GM18868 (cell line): ENCODE data around the gene VIPR2.

Experiments used
- ATAC-seq: cut with Tn5 transposase; IDR thresholded peaks from one replicate; pipeline ENCODE4 v1.9.1; 2021; ENCODE audit warnings: mild to moderate bottlenecking, moderate library complexity; ENCODE audit not compliant: unreplicated experiment

The VIPR2 gene

GRCh38 chr7:159121476-159121875, 23.2 kb downstream of the VIPR2 start:
- ATAC-seq = no peak

- no peak for ATAC-seq
Measured at GRCh38 chr7:159121068-159121467, 23.6 kb downstream of the VIPR2 start.

GRCh38 chr7:159120540-159120919, 24.1 kb downstream of the VIPR2 start:
- ATAC-seq = no peak

DNA sequence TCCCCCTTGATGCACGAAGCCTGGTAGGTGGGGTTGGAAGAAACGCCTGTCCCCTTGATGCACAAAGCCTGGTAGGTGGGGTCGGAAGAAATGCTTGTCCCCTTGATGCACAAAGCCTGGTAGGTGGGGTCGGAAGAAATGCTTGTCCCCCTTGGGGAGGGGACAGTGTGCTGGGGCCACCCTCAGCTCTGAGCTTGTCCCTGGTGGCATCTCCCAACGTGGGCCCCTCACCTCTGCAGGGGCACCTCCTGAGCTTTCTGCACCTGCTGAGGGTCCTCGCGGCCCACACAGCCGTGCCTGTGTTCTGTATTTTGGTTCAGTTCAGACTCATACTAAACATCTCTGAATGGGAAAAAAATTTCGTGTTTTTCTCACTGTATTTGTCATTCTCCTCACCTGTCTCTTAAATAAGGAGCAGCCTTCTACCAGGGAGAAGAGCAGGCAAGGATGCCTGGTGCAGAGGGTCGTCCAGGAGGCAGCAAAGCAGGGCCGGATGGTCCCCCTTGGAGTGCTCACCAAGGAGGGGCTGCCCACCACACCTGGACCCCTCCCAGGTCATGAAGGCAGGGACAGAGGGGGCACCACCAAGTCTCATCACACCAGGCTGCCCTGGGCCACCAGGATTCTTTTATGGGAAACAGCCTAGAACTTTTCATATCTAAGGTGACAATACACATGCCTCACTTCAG, 24.7 kb downstream of the VIPR2 start:
- ATAC-seq = no peak

- ATAC-seq = no peak
Measured at GRCh38 chr7:159119026-159119741, 25.5 kb downstream of the VIPR2 start.

DNA sequence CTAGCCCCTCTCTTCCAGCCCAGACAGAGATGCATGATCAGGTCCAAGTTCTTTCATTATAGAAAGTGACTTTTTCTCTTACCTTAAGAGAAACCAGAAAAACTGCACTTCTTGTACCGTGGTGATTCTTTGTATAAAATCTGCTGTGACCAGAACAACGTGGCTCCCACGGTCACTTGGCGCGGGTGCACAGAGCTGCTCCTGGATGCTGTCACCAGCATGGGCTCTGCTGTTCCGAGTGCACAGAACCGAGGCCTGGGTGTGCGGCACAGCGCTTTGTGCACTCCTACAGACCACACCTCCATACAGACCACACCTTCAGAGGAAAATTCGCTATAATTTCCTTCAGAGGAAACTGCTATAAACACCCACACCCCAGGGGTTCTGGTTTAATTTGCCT, 26.0 kb downstream of the VIPR2 start:
- ATAC-seq = no peak

DNA sequence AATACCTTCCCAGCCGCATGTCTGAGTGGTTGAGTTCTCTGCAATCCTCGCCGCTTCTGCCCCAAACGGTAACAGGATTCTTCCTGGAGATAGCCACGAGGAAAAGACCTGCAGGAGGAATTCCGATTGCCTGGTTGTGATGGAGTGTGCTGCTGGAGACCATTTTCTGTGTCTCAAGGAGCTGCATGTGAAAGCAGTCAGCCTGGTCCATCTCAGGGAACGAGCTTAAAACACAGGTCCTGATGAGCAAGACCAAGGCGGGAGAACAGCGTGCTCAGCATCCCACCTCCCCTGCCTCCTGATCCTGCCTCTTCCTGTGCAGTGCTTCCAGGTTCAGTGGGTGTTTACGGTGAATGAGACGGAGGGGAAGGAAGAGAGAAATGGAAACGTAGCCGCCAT, 26.5 kb downstream of the VIPR2 start:
- no peak for ATAC-seq

GRCh38 chr7:159117366-159118196, 27.1 kb downstream of the VIPR2 start:
- no peak for ATAC-seq

- ATAC-seq = no peak
Measured at GRCh38 chr7:159116581-159117339, 27.9 kb downstream of the VIPR2 start.

DNA sequence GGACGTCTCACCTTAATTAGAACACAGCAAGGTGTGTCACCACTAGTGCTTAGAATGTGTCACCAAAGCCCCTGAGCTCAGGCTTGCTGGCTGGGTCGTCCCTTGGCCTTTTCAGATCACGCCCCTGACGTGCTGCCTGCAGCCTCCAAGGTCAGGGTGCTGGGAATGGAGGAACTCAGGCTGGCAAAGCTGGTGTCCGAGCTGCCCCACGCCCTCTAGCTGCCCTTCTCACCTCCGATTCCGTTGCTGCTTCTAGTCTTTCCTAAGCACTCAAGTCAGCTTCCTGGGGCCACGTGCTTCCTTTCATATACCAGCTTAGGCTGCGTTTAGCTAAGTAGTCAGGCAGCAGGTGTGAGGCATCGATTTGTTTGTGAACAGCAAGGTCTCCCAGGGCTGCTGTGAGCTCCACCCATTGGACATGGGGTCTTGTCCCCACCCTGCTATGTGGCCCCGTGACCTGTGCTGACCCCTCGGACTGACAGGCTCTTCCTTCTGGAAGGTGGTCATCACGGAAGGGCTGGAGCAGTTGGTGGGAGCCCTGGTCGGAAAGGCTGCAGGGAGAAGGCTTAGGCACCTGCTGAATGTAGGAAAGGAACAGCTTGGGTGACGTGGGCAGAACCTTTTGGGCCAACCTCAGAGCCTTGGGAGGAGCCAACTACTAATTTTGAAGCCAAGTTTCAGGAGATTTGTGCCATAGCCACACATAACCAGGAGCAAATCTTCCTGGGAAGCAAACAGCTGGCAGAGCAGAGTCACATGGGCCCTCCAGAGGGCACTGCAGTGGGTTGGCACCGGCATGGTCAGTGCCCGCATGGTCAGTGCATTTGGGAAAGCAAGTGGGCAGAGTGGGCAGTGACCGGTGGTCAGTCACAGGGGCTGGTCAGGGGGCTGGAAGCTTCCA, 28.8 kb downstream of the VIPR2 start:
- no peak for ATAC-seq

GRCh38 chr7:159114981-159115380, 29.7 kb downstream of the VIPR2 start:
- ATAC-seq = no peak

DNA sequence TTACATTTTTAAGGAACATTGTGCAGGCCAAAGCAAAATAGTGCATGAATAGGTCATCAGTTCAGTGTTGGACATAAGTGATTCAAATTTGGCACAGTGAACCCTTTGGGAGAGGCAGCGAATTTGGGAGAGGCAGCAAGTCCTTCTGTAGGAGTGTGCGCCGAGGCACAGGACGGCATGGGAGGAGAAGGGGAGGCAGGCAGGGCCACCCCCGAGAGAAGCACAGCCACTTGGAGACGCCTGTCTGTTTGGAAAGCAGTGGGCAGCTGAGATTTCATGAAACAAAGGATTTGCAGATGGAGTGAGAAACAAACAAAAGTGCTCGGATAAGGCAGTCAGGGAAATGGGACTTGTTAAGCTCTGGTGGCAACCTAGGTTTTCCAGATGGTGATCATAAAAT, 30.6 kb downstream of the VIPR2 start:
- ATAC-seq = no peak

DNA sequence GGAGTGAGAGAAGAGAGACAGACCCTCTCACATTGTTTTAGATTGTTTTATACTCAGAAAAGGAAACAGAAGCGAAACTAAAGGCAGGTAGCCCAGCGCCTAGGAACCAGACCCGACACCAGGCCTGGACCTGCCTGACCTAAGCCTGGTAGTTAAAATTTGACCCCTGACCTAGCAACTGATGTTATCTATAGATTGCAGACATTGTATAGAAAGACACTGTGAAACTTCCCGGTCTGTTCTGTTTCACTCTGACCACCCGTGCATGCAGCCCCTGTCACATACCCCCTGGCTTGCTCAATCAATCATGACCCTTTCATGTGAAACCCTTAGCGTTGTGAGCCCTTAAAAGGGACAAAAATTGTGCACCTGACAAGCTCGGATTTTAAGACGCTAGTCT, 31.6 kb downstream of the VIPR2 start:
- no peak for ATAC-seq

DNA sequence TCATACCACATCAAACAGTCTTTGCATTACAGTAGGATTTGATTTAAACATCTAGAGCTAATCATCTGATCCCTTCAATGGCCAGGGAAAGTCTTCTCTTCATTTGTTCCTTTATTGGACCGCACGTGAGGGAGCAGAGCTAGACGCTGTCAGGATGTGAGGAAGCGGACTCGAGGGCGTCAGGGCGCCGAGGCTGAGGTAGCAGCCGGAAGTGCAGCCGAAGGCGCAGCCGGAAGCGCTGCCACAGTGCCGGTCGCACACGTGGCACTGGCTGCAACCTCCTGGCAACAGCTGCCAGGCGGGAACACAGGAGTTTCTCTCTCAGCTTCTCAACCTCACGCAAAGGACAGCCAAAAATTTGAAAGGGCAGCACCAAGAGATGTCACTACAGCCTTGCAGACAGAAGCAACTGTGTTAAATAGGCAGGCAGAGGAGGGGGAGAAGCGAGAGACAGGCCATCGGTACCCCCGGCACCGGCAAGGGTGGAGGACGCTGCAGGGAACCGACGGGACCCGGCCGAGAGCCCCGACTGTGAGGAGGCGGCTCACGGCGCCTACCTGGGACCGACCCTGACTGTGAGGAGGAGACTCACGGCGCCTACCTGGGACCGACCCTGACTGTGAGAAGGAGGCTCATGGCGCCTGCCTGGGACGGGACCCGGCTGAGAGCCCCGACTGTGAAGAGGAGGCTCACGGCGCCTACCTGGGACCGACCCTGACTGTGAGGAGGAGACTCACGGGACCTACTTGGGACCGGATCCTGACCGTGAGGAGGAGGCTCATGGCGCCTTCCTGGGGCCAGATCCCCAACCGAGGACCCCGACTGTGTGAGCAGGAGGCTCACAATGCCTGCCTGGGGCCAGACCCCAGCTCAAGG, 32.3 kb downstream of the VIPR2 start:
- no peak for ATAC-seq

GRCh38 chr7:159109653-159110035, 35.0 kb downstream of the VIPR2 start:
- ATAC-seq = no peak

- no peak for ATAC-seq
Measured at GRCh38 chr7:159108941-159109652, 35.6 kb downstream of the VIPR2 start.

DNA sequence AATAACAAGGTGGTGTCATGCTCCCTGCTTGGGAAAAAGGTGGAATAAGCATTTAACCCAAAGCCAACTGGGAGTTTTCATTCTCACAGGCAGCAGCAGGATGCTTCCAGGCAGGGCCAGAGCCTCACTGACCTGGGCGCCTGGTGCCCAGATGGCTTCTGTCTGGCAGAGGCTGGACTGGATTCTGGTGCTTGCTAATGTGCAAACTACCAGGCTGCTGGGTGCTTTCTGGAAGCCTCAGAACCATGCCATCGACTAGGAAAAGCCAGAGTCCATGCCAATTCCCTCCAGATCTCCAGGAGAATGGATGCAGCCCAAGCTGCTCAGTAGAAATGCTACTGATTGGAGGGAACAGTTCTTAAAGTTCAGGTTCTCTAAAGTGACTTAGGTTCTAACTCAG, 36.2 kb downstream of the VIPR2 start:
- no peak for ATAC-seq

GRCh38 chr7:159107161-159107892, 37.3 kb downstream of the VIPR2 start:
- ATAC-seq = no peak
